COLO668 (cell line): Measurements from ENCODE around the gene ADCK2.
"Not testable (repeated sequence)": the region's sequence is repeated elsewhere in the genome, so short reads cannot be mapped to it uniquely, and the experiment has no call there.

Experiments
- DNase-seq: peaks from one replicate; lab custom pipeline; 2025; ENCODE audit not compliant: unreplicated experiment; lab: John Stamatoyannopoulos, UW

ADCK2 gene

DNA sequence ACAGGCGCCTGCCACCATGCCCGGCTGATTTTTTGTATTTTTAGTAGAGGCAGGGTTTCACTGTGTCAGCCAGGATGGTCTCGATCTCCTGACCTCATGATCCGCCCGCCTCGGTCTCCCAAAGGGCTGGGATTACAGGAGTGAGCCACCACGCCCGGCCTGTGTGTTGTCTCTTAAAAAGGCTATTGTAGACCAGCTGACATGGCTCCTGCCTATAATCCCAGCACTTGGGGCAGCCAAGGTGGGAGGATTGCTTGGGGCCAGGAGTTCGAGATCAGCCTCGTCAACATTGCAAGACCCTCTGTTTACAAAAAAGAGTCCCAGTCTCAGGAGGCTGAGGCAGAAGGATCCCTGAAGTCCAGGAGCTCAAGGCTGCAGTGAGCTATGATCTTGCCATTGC lies 21.1 kb downstream of the ADCK2 start:
- DNase-seq = not testable (repeated sequence)

GRCh38 chr7:140694592-140694991 lies 21.8 kb downstream of the ADCK2 start:
- no peak for DNase-seq

GRCh38 chr7:140695381-140695780 lies 22.6 kb downstream of the ADCK2 start:
- no peak for DNase-seq

GRCh38 chr7:140696024-140696679 lies 23.4 kb downstream of the ADCK2 start:
- peak; percentile 96 for DNase-seq

DNA sequence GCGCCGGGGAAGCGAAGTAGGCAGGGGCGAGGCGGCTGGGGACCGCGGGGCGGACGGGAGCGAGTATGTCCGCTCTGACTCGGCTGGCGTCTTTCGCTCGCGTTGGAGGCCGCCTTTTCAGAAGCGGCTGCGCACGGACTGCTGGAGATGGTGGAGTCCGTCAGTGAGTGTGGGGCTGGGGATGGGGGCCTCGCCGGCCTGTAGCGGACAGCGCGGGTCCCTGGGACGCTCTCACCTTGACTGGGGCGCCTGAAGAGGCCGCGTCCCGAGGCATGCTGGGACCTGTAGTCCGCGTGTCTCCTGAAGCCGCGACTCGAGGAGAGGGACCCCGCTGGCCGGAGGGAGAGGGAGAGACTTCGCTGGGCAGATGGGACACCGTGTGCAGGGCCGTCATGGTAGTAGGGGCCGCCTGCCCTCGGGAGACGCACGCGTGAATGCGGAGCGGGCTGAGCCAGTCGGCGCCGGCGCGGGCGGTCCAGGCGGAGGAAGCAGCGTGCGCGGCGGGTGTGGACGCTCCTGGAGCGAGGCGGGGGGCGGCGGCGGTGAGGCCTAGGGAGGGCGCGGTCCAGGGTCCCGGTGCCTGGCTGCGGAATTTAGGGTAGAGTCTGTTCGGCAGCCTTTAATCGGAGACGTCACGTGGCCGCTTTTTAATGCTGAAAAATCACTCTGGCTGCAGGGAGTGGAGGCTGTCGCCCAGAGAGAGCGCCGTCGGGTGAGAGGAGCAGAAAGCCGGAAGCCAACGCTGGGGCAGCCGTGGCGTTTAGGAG lies 24.1 kb downstream of the ADCK2 start, which contains the start of gene NDUFB2:
TSS of gene NDUFB2 (plus strand) at position 29 of the 767 bp plus-strand sequence. CDS start at position 66, 37 bp downstream.
- peak; percentile 87 for DNase-seq

GRCh38 chr7:140697447-140698143 lies 24.9 kb downstream of the ADCK2 start:
- no peak for DNase-seq

GRCh38 chr7:140698477-140698876 lies 25.7 kb downstream of the ADCK2 start:
- DNase-seq = peak; percentile 29

DNA sequence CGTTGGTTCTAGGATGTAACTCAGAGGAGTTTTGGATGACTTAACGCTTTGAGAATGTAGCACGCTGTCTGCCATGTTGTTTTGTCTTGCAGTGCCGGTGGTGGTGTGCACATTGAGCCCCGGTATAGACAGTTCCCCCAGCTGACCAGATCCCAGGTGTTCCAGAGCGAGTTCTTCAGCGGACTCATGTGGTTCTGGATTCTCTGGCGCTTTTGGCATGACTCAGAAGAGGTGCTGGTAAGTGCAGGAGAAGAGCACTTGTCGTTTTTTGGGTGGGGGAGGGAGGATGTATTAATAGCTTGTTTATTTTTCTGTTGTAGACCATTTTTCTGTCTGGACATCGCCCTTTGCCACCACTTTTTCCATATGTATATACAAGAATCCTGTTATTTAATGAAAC lies 30.0 kb downstream of the ADCK2 start:
- no peak for DNase-seq

- DNase-seq = no peak
Observed at GRCh38 chr7:140704205-140704604, 31.5 kb downstream of the ADCK2 start.

DNA sequence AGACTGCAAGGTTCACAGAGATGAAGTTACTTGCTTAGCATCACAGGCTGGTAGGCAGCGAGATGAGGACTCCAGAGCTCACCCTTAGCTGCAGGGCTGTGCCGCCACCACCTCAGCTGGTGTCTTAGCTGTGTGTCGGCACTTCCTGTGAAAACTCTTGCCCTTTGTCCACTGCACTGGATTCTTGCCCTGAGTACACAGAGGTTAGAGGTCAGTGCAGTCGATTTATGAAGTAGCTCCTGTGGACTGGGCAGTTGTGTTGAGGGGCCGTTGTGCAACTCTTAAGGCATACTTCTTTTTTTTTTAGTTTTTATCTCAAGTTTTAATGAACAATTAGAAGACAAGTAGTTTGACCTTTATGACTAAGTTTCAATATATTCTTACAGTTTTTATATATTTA lies 34.4 kb downstream of the ADCK2 start:
- DNase-seq = no peak

GRCh38 chr7:140708764-140709163 lies 36.0 kb downstream of the ADCK2 start:
- not testable (repeated sequence) for DNase-seq

DNA sequence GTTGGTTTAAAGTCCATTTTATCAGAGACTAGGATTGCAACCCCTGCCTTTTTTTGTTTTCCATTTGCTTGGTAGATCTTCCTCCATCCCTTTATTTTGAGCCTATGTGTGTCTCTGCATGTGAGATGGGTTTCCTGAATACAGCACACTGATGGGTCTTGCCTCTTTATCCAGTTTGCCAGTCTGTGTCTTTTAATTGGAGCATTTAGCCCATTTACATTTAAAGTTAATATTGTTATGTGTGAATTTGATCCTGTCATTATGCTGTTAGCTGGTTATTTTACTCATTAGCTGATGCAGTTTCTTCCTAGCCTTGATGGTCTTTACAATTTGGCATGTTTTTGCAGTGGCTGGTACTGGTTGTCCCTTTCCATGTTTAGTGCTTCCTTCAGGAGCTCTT lies 39.6 kb downstream of the ADCK2 start:
- not testable (repeated sequence) for DNase-seq

- DNase-seq = no peak
Observed at GRCh38 chr7:140714331-140715040, 41.7 kb downstream of the ADCK2 start.

GRCh38 chr7:140719721-140720120 lies 47.0 kb downstream of the ADCK2 start:
- no peak for DNase-seq

DNA sequence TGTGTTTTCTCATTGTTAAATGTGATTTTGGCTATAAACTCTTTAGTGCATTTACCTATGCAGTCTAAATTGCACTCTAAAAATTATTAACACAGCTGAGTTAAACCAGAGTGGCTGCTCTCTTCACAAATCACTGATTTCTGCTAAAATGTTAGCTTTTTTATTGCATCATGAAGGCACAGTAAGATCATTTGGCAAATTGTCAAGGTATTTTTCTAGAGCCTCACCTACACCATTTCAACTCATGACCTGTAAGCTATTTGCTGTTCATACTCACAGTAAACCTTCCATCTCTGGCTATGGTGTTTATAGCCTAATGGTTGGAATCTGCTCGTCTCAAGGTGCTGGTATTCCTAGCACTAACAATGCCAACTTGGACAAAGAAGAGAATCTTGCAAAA lies 49.5 kb downstream of the ADCK2 start:
- no peak for DNase-seq

DNA sequence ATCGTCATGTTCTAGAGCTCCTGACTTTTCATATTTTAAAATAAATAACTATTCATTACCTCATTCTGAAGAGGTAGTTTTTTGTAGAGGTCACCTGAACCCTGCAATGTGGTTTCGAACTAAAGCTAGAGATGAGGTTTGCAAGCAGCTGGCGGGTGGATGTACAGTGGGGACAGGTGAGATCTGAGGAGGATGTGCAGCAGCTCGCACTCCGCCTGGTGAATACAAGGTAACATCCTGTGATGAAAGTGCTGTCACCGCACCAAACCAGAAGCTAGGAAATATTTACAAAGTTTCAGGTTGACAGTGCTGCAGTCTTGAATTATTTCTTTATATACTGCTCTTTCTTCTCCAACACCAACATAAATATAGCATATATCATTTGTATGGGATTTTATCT lies 50.3 kb downstream of the ADCK2 start:
- no peak for DNase-seq

DNA sequence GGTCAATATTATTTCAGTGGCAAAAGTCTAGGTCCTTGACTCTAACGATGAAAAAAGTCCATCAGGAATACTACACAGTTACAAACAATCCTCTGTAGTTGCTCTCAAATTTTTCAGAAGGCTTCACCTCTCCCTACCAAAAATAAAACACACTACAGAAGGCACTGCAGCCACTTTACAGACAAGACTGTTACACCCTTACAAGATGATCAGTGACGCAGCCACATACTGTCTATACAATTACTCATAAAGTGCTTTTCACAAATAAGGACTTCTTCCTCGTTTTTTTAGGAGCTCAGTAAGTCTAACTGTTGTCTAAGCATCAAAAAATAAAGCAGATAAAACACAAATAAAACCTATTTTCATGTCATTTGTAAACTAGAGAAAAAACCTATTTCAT lies 50.8 kb downstream of the ADCK2 start:
- no peak for DNase-seq

DNA sequence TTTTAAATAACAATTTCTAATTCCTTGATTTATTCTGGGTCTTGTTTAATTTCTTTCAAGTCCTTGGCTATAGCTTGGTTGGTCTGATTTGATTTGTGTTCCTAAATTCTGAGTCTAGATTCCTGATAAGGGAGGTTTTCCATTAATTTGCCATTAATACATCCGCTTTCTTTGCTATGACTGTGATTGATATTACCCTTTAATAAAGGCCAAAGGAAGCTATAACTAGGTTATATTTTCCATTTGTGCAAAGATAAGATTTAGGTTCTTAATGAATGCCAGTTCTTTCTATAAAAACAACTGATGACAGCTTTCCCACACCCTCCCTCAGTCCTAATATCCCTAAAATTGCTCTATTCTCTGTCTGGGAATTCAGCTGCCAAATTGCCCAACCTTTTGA lies 52.0 kb downstream of the ADCK2 start:
- no peak for DNase-seq

GRCh38 chr7:140726281-140726680 lies 53.5 kb downstream of the ADCK2 start:
- no peak for DNase-seq

DNA sequence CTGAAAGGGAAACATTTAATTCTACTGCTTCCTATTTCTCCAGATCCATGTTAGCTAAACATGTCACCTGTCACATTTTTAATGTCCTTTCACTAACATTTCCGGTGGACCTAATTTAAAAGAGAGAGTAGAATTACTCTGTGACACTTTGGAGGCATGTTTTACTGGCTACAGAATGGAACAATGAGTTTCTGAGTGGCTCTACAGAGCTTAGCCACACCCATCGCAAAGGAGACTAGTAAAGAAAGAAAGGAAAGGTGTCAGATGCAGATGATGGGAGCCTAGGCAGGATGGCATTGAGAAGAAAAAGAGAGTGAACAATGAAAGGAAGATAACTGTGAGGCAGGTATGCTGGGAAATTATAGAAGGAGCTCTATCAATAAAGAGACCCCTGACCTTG lies 59.7 kb downstream of the ADCK2 start:
- no peak for DNase-seq

GRCh38 chr7:140734096-140734495 lies 61.4 kb downstream of the ADCK2 start:
- no peak for DNase-seq
